HEK293 (cell line): ENCODE results near the gene MAP1LC3B2.

ENCODE experiments used
- CTCF ChIA-PET: fragments of 350-600 bp; formaldehyde crosslinking; extraction: SDS; loops from one replicate; lab custom pipeline; 2021; ENCODE audit warnings: antibody characterized with exemption; lab: Yijun Ruan, JAX
- POLR2A ChIA-PET: fragments of 300-600 bp; formaldehyde crosslinking; extraction: SDS; loops from one replicate; lab custom pipeline; 2020; ENCODE audit warnings: antibody characterized with exemption, inconsistent platforms; lab: Yijun Ruan, JAX
- H3K27ac ChIP-seq: fragments of 200-500 bp; sonication (Bioruptor generic); 2 replicates; pipeline ENCODE4 v1.5.1; 2014; ENCODE audit warnings: low read depth, low read length, control low read depth, inconsistent platforms; ENCODE audit errors: extremely low read depth
- H3K36me3 ChIP-seq, 2 experiments: fragments of 200-500 bp in 1 of 2; sonication (Bioruptor generic) in 1 of 2; 1 replicate in 1 of 2; 2 replicates in 1 of 2; pipeline ENCODE4 v1.5.1; 2014 to 2017; ENCODE audit warnings: inconsistent platforms in 2 of 2, low read length in 2 of 2; ENCODE audit not compliant: control insufficient read depth in 2 of 2, insufficient read depth in 1 of 2
- H3K4me1 ChIP-seq: fragments of 200-500 bp; sonication (Bioruptor generic); 2 replicates; pipeline ENCODE4 v1.5.1; 2014; ENCODE audit warnings: mild to moderate bottlenecking, low read length, inconsistent platforms; ENCODE audit not compliant: control insufficient read depth, insufficient read depth
- H3K4me3 ChIP-seq: 2 replicates; pipeline ENCODE4 v1.5.1; 2011; ENCODE audit warnings: low read depth, mild to moderate bottlenecking, control low read depth, low read length, moderate library complexity
- H3K9me3 ChIP-seq: fragments of 200-500 bp; sonication (Bioruptor generic); 2 replicates; pipeline ENCODE4 v1.5.1; 2014; ENCODE audit warnings: low read depth, low read length, inconsistent platforms; ENCODE audit not compliant: control insufficient read depth, insufficient read depth
- KLF16 ChIP-seq: fragments of 450-650 bp; formaldehyde crosslinking; IDR thresholded peaks from 2 replicates; pipeline ENCODE4 v1.5.1; 2017; ENCODE audit warnings: missing biosample characterization, missing genetic modification characterization
- OVOL3 ChIP-seq: fragments of 450-650 bp; formaldehyde crosslinking; IDR thresholded peaks from 2 replicates; pipeline ENCODE4 v1.5.1; 2016; ENCODE audit warnings: missing biosample characterization, missing genetic modification characterization
- PBX3 ChIP-seq: sonication (generic); formaldehyde crosslinking; IDR thresholded peaks from 2 replicates; pipeline ENCODE4 v1.8.1; 2022; ENCODE audit warnings: mild to moderate bottlenecking, moderate library complexity, missing genetic modification reagents
- PRDM10 ChIP-seq: fragments of 450-650 bp; formaldehyde crosslinking; IDR thresholded peaks from 2 replicates; pipeline ENCODE4 v1.5.1; 2016; ENCODE audit warnings: missing biosample characterization, missing genetic modification characterization
- RBAK ChIP-seq: fragments of 450-650 bp; formaldehyde crosslinking; IDR thresholded peaks from 2 replicates; pipeline ENCODE4 v1.5.1; 2016; ENCODE audit warnings: missing biosample characterization, missing genetic modification characterization
- SP3 ChIP-seq: fragments of 450-650 bp; formaldehyde crosslinking; IDR thresholded peaks from 2 replicates; pipeline ENCODE4 v1.5.1; 2016; ENCODE audit warnings: missing biosample characterization, missing genetic modification characterization
- YY1 ChIP-seq: fragments of 450-650 bp; formaldehyde crosslinking; IDR thresholded peaks from 2 replicates; pipeline ENCODE4 v1.5.1; 2018; ENCODE audit warnings: missing biosample characterization, missing genetic modification characterization
- ZBTB17 ChIP-seq: fragments of 450-650 bp; formaldehyde crosslinking; IDR thresholded peaks from 2 replicates; pipeline ENCODE4 v1.5.1; 2016; ENCODE audit warnings: missing biosample characterization, missing genetic modification characterization
- ZFP69B ChIP-seq: fragments of 450-650 bp; formaldehyde crosslinking; IDR thresholded peaks from 2 replicates; pipeline ENCODE4 v1.5.1; 2016; ENCODE audit warnings: missing biosample characterization, missing genetic modification characterization
- ZNF138 ChIP-seq: fragments of 450-650 bp; formaldehyde crosslinking; IDR thresholded peaks from 2 replicates; pipeline ENCODE4 v1.5.1; 2016; ENCODE audit warnings: missing biosample characterization, missing genetic modification characterization, borderline replicate concordance
- ZNF16 ChIP-seq: fragments of 450-650 bp; formaldehyde crosslinking; IDR thresholded peaks from 2 replicates; pipeline ENCODE4 v1.5.1; 2016; ENCODE audit warnings: low read depth, missing biosample characterization, missing genetic modification characterization
- ZNF19 ChIP-seq: fragments of 450-650 bp; formaldehyde crosslinking; IDR thresholded peaks from 2 replicates; pipeline ENCODE4; 2016; ENCODE audit warnings: missing biosample characterization, missing genetic modification characterization, low read depth
- ZNF214 ChIP-seq: fragments of 450-650 bp; formaldehyde crosslinking; IDR thresholded peaks from 2 replicates; pipeline ENCODE4 v1.5.1; 2017; ENCODE audit warnings: missing biosample characterization, mild to moderate bottlenecking, missing genetic modification characterization, borderline replicate concordance
- ZNF248 ChIP-seq: fragments of 450-650 bp; formaldehyde crosslinking; IDR thresholded peaks from 2 replicates; pipeline ENCODE4 v1.5.1; 2017; ENCODE audit warnings: missing biosample characterization, missing genetic modification characterization
- ZNF266 ChIP-seq: fragments of 450-650 bp; formaldehyde crosslinking; IDR thresholded peaks from 2 replicates; pipeline ENCODE4 v1.5.1; 2016; ENCODE audit warnings: missing biosample characterization, missing genetic modification characterization, low read depth
- ZNF302 ChIP-seq: fragments of 450-650 bp; formaldehyde crosslinking; IDR thresholded peaks from 2 replicates; pipeline ENCODE4 v1.5.1; 2016; ENCODE audit warnings: missing biosample characterization, missing genetic modification characterization, low read depth
- ZNF398 ChIP-seq: fragments of 450-650 bp; formaldehyde crosslinking; IDR thresholded peaks from 2 replicates; pipeline ENCODE4 v1.5.1; 2017; ENCODE audit warnings: missing biosample characterization, missing genetic modification characterization
- ZNF521 ChIP-seq: fragments of 450-650 bp; formaldehyde crosslinking; IDR thresholded peaks from 2 replicates; pipeline ENCODE4 v1.5.1; 2017; ENCODE audit warnings: missing biosample characterization, mild to moderate bottlenecking, missing genetic modification characterization
- ZNF529 ChIP-seq: fragments of 450-650 bp; formaldehyde crosslinking; IDR thresholded peaks from 2 replicates; pipeline ENCODE4 v1.5.1; 2017; ENCODE audit warnings: missing genetic modification characterization, missing biosample characterization; ENCODE audit not compliant: insufficient replicate concordance
- ZNF555 ChIP-seq: fragments of 450-650 bp; formaldehyde crosslinking; conservative IDR thresholded peaks from 2 replicates; pipeline ENCODE4 v1.5.1; 2017; ENCODE audit warnings: missing biosample characterization, mild to moderate bottlenecking, missing genetic modification characterization, inconsistent platforms
- ZNF558 ChIP-seq: fragments of 450-650 bp; formaldehyde crosslinking; IDR thresholded peaks from 2 replicates; pipeline ENCODE4 v1.5.1; 2016; ENCODE audit warnings: missing biosample characterization, missing genetic modification characterization
- ZNF610 ChIP-seq: fragments of 450-650 bp; formaldehyde crosslinking; IDR thresholded peaks from 2 replicates; pipeline ENCODE4 v1.5.1; 2016; ENCODE audit warnings: missing biosample characterization, missing genetic modification characterization, borderline replicate concordance
- ZNF639 ChIP-seq: fragments of 450-650 bp; formaldehyde crosslinking; IDR thresholded peaks from 2 replicates; pipeline ENCODE4 v1.5.1; 2016; ENCODE audit warnings: missing biosample characterization, missing genetic modification characterization
- ZNF670 ChIP-seq: fragments of 450-650 bp; formaldehyde crosslinking; IDR thresholded peaks from 2 replicates; pipeline ENCODE4 v1.5.1; 2016; ENCODE audit warnings: missing biosample characterization, missing genetic modification characterization, low read depth
- ZNF701 ChIP-seq: fragments of 450-650 bp; formaldehyde crosslinking; IDR thresholded peaks from 2 replicates; pipeline ENCODE4 v1.5.1; 2016; ENCODE audit warnings: missing biosample characterization, missing genetic modification characterization
- ZNF792 ChIP-seq: fragments of 450-650 bp; formaldehyde crosslinking; IDR thresholded peaks from 2 replicates; pipeline ENCODE4 v1.5.1; 2016; ENCODE audit warnings: missing biosample characterization, missing genetic modification characterization
- ZSCAN23 ChIP-seq: fragments of 450-650 bp; formaldehyde crosslinking; IDR thresholded peaks from 2 replicates; pipeline ENCODE4 v1.5.1; 2016; ENCODE audit warnings: missing biosample characterization, missing genetic modification characterization

Gene MAP1LC3B2

GRCh38 chr12:116542345-116542956 lies 16.7 kb upstream of the MAP1LC3B2 start (continued):
- TF ChIP-seq ZNF214: no peak

GRCh38 chr12:116544656-116545055 lies 14.5 kb upstream of the MAP1LC3B2 start:
- H3K27ac ChIP-seq: no peak overlapping the region
- no peaks in the 10 kb centered on the region for H3K36me3 ChIP-seq
- no peak overlapping the region for H3K4me3 ChIP-seq
- ChIA-PET CTCF (interaction anchor here (0.6 kb wide), 1 partner anchor 32 kb away, joined by 3 read pairs; no protein-coding TSS in a partner anchor), POLR2A (interaction anchor here (0.7 kb wide), 1 partner anchor 65 kb away, joined by 4 read pairs; no protein-coding TSS in a partner anchor)
- TF ChIP-seq PBX3 (CRISPR knock-in tag) (no peak), ZBTB17 (tag by site-specific recombination) (no peak), ZNF610 (tag by site-specific recombination) (no peak), ZNF16 (tag by site-specific recombination) (no peak), ZNF398 (no peak), ZNF138 (tag by site-specific recombination) (no peak), ZNF792 (tag by site-specific recombination) (no peak), ZNF529 (no peak), ZNF266 (tag by site-specific recombination) (no peak), ZFP69B (no peak), ZNF701 (tag by site-specific recombination) (no peak), ZNF555 (tag by site-specific recombination) (no peak), ZNF248 (tag by site-specific recombination) (no peak)
- no peaks in the 10 kb centered on the region for H3K9me3 ChIP-seq
- no peaks in the 10 kb centered on the region for H3K4me1 ChIP-seq

- Histone ChIP-seq H3K27ac (no peak overlapping the region), H3K36me3 (no peaks in the 10 kb centered on the region), H3K4me1 (no peaks in the 10 kb centered on the region), H3K4me3 (no peak overlapping the region), H3K9me3 (no peaks in the 10 kb centered on the region)
- POLR2A ChIA-PET: interaction anchor here (0.7 kb wide), 1 partner anchor 64 kb away, joined by 4 read pairs; no protein-coding TSS in a partner anchor
- CTCF ChIA-PET: interaction anchor here (1.1 kb wide), 1 partner anchor 11 kb away, joined by 3 read pairs; no protein-coding TSS in a partner anchor
- TF ChIP-seq KLF16 (tag by site-specific recombination) (no peak), SP3 (tag by site-specific recombination) (no peak), ZNF302 (tag by site-specific recombination) (no peak), OVOL3 (tag by site-specific recombination) (no peak), ZNF19 (tag by site-specific recombination) (no peak), ZNF558 (no peak), ZSCAN23 (tag by site-specific recombination) (no peak), PRDM10 (tag by site-specific recombination) (no peak), YY1 (tag by site-specific recombination) (no peak), RBAK (tag by site-specific recombination) (no peak), ZNF670 (no peak), ZNF639 (tag by site-specific recombination) (no peak), ZNF248 (tag by site-specific recombination) (no peak), ZNF521 (tag by site-specific recombination) (no peak)
Measured at GRCh38 chr12:116545144-116545543, 14.0 kb upstream of the MAP1LC3B2 start.
